WI38 (cell line): ENCODE results near the gene ZNF687.

Experiments used
- H3K4me3 ChIP-seq: 2 replicates; pipeline ENCODE4 v1.5.1; 2011; ENCODE audit warnings: low read depth, mild to moderate bottlenecking, control low read depth, low read length
- TF ChIP-seq, protein P1 (sequence below): IDR thresholded peaks from 2 replicates; pipeline ENCODE4 v1.5.1; 2012; ENCODE audit warnings: low read depth, mild to moderate bottlenecking, control low read depth, low read length

ZNF687 gene

DNA sequence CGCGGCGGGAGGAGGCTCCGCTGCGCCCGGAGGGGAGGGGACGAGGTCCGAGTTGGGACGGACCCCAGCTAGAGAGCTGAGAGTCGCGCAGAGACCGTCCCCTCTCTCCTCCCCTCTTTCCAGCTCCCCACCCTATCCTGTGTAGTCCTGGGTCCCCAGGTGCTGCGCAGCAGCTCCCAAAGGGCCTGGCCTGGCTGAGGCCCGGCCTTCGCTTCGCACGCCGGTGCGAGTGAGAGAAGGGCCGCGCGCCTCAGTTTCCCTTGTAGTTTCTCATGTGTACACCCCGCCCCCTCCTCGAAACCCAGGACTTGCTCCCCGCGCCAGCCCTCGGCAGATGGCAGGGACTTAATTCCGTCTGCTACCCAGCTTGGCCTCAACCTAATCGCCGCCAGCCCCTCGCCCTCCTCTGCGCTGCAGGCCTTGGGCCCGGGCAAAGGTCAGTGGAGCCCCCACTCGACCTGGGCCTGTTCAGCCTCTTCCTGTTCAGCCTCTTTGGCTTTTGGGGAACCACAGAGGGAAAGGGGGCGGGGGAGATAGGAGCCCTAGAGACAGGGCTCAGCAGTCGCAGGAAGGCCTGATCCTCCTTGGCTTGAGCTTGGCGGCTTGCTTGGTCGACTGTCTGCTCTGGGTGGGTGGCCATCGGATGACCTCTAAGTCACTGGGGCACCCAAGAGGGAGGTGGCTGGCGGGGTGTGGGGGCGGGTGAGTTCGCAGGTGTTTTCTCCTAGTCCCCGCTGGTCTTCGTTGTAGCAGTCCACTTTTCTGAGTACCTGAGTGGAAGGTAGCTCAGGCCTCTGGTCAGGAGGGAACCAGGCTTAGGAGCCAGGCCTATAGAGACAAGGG lies 1.0 kb downstream of the ZNF687 start:
- H3K4me3 ChIP-seq, result peak overlapping the region; percentile 73
- TF ChIP-seq, protein P1, sequence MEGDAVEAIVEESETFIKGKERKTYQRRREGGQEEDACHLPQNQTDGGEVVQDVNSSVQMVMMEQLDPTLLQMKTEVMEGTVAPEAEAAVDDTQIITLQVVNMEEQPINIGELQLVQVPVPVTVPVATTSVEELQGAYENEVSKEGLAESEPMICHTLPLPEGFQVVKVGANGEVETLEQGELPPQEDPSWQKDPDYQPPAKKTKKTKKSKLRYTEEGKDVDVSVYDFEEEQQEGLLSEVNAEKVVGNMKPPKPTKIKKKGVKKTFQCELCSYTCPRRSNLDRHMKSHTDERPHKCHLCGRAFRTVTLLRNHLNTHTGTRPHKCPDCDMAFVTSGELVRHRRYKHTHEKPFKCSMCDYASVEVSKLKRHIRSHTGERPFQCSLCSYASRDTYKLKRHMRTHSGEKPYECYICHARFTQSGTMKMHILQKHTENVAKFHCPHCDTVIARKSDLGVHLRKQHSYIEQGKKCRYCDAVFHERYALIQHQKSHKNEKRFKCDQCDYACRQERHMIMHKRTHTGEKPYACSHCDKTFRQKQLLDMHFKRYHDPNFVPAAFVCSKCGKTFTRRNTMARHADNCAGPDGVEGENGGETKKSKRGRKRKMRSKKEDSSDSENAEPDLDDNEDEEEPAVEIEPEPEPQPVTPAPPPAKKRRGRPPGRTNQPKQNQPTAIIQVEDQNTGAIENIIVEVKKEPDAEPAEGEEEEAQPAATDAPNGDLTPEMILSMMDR, result no peak

DNA sequence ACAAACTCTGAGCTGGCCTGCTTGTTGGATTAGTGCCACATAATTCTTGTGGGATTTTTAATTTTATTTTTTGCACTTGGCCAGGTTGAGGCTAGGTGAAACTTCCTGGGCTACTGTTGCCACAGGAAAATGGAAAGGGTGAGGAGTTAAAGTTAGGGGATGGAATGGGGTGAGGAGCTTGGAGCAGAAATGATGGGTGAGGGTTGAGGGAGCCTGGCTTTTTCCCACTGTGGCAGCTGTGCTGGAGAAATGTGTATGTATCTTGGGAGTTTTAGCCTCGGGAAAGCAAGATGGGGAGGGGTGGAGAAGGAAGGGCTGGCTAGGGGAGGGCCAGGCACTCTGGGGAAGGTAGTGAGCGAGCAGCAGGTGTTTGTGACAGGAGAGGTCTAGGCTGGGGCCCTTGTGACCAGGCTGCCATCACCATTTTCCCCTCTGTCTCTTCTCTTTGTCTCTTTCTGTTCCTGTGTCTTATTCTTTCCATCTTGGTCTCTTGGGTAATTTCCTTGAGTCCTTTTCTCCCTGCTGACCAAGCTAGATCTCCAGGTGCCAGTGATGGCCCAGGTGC lies 2.0 kb downstream of the ZNF687 start:
- H3K4me3 ChIP-seq, result peak overlapping the region; percentile 73

DNA sequence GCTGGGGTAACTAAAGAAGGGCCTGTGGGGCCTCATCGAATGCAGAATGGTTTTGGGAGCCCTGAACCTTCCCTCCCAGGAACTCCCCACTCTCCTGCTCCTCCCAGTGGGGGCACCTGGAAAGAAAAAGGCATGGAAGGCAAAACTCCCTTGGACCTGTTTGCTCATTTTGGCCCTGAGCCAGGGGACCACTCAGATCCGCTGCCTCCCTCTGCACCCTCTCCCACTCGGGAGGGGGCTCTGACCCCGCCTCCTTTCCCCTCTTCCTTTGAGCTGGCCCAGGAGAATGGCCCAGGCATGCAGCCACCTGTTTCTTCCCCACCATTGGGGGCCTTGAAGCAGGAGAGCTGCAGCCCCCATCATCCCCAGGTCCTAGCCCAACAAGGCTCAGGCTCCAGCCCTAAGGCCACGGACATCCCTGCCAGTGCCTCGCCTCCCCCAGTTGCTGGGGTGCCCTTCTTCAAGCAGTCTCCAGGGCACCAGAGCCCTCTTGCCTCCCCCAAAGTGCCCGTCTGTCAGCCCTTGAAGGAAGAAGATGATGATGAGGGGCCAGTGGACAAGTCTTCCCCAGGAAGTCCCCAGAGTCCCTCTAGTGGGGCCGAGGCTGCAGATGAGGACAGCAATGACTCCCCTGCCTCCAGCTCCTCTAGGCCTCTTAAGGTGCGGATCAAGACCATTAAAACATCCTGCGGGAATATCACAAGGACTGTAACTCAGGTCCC lies 4.7 kb downstream of the ZNF687 start:
- TF ChIP-seq, protein P1, result no peak
- H3K4me3 ChIP-seq, result no peak overlapping the region

More for the DNA sequence above, 2.0 kb downstream of the ZNF687 start:
- TF ChIP-seq, protein P1, result no peak

DNA sequence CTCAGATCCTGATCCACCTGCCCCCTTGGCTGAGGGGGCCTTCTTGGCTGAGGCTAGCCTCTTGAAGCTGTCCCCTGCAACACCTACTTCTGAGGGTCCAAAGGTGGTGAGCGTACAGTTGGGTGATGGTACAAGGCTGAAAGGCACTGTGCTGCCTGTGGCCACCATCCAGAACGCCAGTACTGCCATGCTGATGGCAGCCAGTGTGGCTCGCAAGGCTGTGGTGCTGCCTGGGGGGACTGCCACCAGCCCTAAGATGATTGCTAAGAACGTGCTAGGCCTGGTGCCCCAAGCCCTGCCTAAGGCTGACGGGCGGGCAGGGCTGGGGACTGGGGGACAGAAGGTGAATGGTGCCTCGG lies 5.2 kb downstream of the ZNF687 start:
- H3K4me3 ChIP-seq, result no peak overlapping the region
- TF ChIP-seq, protein P1, result no peak

DNA sequence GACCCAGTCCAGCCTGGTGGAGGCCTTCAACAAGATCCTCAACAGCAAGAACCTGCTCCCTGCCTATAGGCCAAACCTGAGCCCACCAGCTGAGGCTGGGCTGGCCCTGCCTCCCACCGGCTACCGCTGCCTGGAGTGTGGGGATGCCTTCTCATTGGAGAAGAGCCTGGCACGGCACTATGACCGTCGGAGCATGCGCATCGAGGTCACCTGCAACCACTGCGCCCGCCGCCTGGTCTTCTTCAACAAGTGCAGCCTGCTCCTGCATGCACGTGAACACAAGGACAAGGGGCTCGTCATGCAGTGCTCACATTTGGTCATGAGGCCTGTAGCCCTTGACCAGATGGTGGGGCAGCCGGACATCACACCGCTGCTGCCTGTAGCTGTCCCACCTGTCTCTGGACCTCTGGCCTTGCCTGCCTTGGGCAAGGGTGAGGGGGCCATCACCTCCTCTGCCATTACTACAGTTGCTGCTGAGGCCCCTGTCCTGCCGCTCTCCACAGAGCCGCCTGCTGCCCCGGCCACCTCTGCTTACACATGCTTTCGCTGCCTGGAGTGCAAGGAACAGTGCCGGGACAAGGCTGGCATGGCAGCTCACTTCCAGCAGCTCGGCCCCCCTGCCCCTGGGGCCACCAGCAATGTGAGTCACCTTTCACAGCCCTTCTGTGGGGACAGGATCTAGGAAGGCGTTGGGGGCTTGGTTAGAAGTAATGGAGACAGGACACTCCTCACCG lies 5.8 kb downstream of the ZNF687 start:
- H3K4me3 ChIP-seq, result no peak overlapping the region
- TF ChIP-seq, protein P1, result no peak

DNA sequence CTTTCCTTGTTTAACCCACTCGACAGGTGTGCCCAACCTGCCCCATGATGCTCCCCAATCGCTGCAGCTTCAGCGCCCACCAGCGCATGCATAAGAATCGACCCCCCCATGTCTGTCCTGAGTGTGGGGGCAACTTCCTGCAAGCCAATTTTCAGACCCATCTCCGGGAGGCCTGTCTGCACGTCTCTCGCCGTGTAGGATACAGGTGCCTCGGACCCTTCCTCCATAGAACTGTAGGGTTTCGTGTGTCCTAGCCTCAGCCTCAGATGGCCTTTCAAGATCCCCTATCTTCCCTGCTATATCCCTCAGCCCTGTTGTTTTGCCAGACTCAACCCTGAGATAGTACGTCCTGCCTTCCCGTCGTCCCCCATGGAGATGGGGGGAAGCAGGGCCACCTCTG lies 6.4 kb downstream of the ZNF687 start:
- TF ChIP-seq, protein P1, result no peak
- H3K4me3 ChIP-seq, result no peak overlapping the region
